Psoas muscle (tissue), 8 donors: ENCODE measurements around the gene FIZ1. TPM values are rescaled to one million over a fixed set of nuclear protein-coding genes. Genes with fewer than 3 reads are reported as not detected.

ENCODE experiments used
- ATAC-seq, 4 donors: fragments of 200-7000 bp; cut with Tn5 transposase; one replicate each; pipeline ENCODE4 v1.9.1; 2020; ENCODE audit warnings: moderate library complexity in 3 of 4, mild to moderate bottlenecking in 2 of 4
- DNase-seq, 2 donors: peaks; one replicate each; pipeline ENCODE4 v3.0.0-alpha.2; 2020
- H3K27ac ChIP-seq: fragments of 200-600 bp; one replicate; pipeline ENCODE4 v1.8.0; 2022
- H3K27me3 ChIP-seq, 3 donors: fragments of 200-600 bp in 1 of 3; one replicate each; pipeline versions ENCODE4 v1.6.1 to v1.8.0; 2013 to 2022; ENCODE audit warnings: low read length in 2 of 3, mild to moderate bottlenecking in 2 of 3, moderate library complexity in 1 of 3; ENCODE audit not compliant: insufficient read depth in 3 of 3
- H3K36me3 ChIP-seq, 2 donors: fragments of 200-600 bp in 1 of 2; one replicate each; pipeline versions ENCODE4 v1.6.1 to v1.8.0; 2013 to 2022; ENCODE audit warnings: low read depth in 1 of 2, mild to moderate bottlenecking in 1 of 2, moderate library complexity in 1 of 2; ENCODE audit not compliant: insufficient read depth in 1 of 2
- H3K4me1 ChIP-seq: fragments of 200-600 bp; one replicate; pipeline ENCODE4 v1.8.0; 2022
- H3K4me3 ChIP-seq: fragments of 200-600 bp; one replicate; pipeline ENCODE4 v1.8.0; 2022; ENCODE audit warnings: mild to moderate bottlenecking
- H3K9me3 ChIP-seq: fragments of 200-600 bp; one replicate; pipeline ENCODE4 v1.8.0; 2022
- CTCF ChIP-seq: fragments of 200-600 bp; IDR thresholded peaks from one replicate; pipeline ENCODE4 v1.8.0; 2022; ENCODE audit warnings: antibody characterized with exemption
- WGBS, 3 donors: extraction: QIAGEN DNeasy Blood & Tissue Kit; methylation state at CpG; one replicate each; pipeline versions ENCODE4 v1.1.6 to v1.1.7; 2013; 5-methylcytosine and 5-hydroxymethylcytosine counted together
- intact Hi-C, 2 donors: fragments of 100-400 bp; cut with DNase I; formaldehyde crosslinking; loops; one replicate each; pipeline versions ENCODE4 v1.11.0 to v1.14.2; 2022
- polyA plus RNA-seq, 3 donors: library from polyadenylated mRNA; stranded (reverse); fragments of 200-250 nt; gene quantifications; one replicate each; pipeline ENCODE4 v1.2.3, GENCODE V29; 2013
- total RNA-seq, 4 donors: library from RNA; stranded (reverse); fragmentation: NEBNext Ultra II Directional in 2 of 4; extraction: Animal tissue kit (Norgen Biotek cat#: 25700) in 2 of 4; gene quantifications; one replicate each; pipeline versions ENCODE4 v1.2.1 to v1.2.4, GENCODE V29; 2021 to 2023
- donor health status: healthy with polysubstance abuse.
- donor health status: DM: no; HTN: no; CAD: no; lungs with moderate emphysema.
- donor health status: Bipolar disorder and iron deficiency.
- donor health status: healthy.
- donor health status: DM: yes; HTN: yes; CAD: no.
- donor health status: DM: no; HTN: no; CAD: no.
- donor health status: DM: no; HTN: no; CAD: no.
- donor health status: DM: yes; HTN: yes; CAD: no.

Gene FIZ1
- total and polyA plus RNA-seq, 7 donors = 9.9 to 23.7 (median 11.5) TPM

GRCh38 chr19:55597501-55597921 lies 1.8 kb downstream of the FIZ1 start:
- no peak overlapping the region for H3K4me3 ChIP-seq
- H3K27ac ChIP-seq = no peak overlapping the region
- H3K27me3 ChIP-seq = no peaks in the 10 kb centered on the region
- 93 to 95% (median 94%) methylated on average over 18 to 30 of the region's 30 CpGs for WGBS, 3 donors
- intact Hi-C loops = loop anchor here in 1 of 2 donors (5.0 kb wide), 1 partner anchor 50 kb away; the partner anchor contains the start of gene SBK3
- H3K9me3 ChIP-seq = no peaks in the 10 kb centered on the region
- peaks cover 20% of the 10 kb centered on the region for H3K4me1 ChIP-seq
- ATAC-seq (no peak), DNase-seq (peak in 1 of 2 donors; percentile 64)
- H3K36me3 ChIP-seq = peaks cover 0 to 43% of the 10 kb centered on the region in 2 donors
- TF ChIP-seq CTCF = no peak

GRCh38 chr19:55596304-55596703 lies 3.0 kb downstream of the FIZ1 start:
- Histone ChIP-seq H3K4me3 (no peak overlapping the region), H3K4me1 (peaks cover 20% of the 10 kb centered on the region), H3K9me3 (no peaks in the 10 kb centered on the region), H3K36me3 (peaks cover 0 to 49% of the 10 kb centered on the region in 2 donors), H3K27me3 (no peaks in the 10 kb centered on the region), H3K27ac (peak overlapping the region; percentile 47)
- no peak for DNase-seq
- ATAC-seq = no peak
- TF ChIP-seq CTCF = no peak
- 74 to 82% (median 77%) methylated on average over 3 of the region's 3 CpGs for WGBS, 3 donors
- intact Hi-C loops = loop anchor here in 1 of 2 donors (5.0 kb wide), 1 partner anchor 49 kb away; the partner anchor contains the start of gene SBK3

GRCh38 chr19:55594996-55595545 lies 4.2 kb downstream of the FIZ1 start:
- Histone ChIP-seq H3K36me3 (peaks cover 0 to 49% of the 10 kb centered on the region in 2 donors), H3K27me3 (no peaks in the 10 kb centered on the region), H3K9me3 (no peaks in the 10 kb centered on the region), H3K4me1 (peaks cover 14% of the 10 kb centered on the region), H3K27ac (peak overlapping the region; percentile 47), H3K4me3 (no peak overlapping the region)
- intact Hi-C loops = loop anchor here in 1 of 2 donors (5.0 kb wide), 1 partner anchor 48 kb away; the partner anchor contains the start of gene SBK3
- ATAC-seq (peak in 3 of 4 donors; percentile 45 to 53 (median 51)), DNase-seq (peak in 1 of 2 donors; percentile 76)
- WGBS, 3 donors = 37 to 67% (median 46%) methylated on average over 4 of the region's 4 CpGs
- no peak for TF ChIP-seq CTCF

GRCh38 chr19:55593096-55593772 lies 6.1 kb downstream of the FIZ1 start:
- TF ChIP-seq CTCF = no peak
- H3K27me3 ChIP-seq = no peaks in the 10 kb centered on the region
- WGBS, 3 donors = 81 to 85% (median 81%) methylated on average over 53 to 68 of the region's 68 CpGs
- no peak overlapping the region for H3K27ac ChIP-seq
- H3K4me1 ChIP-seq = peaks cover 14% of the 10 kb centered on the region
- DNase-seq (peak in 1 of 2 donors; percentile 42), ATAC-seq (no peak)
- H3K36me3 ChIP-seq = peaks cover 0 to 49% of the 10 kb centered on the region in 2 donors
- no peak overlapping the region for H3K4me3 ChIP-seq
- H3K9me3 ChIP-seq = no peaks in the 10 kb centered on the region
- intact Hi-C loops = no loop called here
